Stimulated activated CD8-positive, alpha-beta memory T cell treated with anti-CD3 and anti-CD28 coated beads, Interleukin-15, amount 100 ng/mL, for 4 hours (primary cell): ENCODE results near the gene USP21.
A peak's percentile ranks its signal among the peaks of the same experiment; 100 is the strongest.

Experiments used
- DNase-seq, 2 donors: peaks; one replicate each; pipeline ENCODE4 v3.0.0-alpha.2; 2020; ENCODE audit warnings: low read depth in 2 of 2

USP21 gene

GRCh38 chr1:161133220-161133740, 26.0 kb upstream of the USP21 start:
- DNase-seq = no peak

GRCh38 chr1:161137881-161138280, 21.4 kb upstream of the USP21 start:
- DNase-seq = no peak

GRCh38 chr1:161138431-161138830, 20.9 kb upstream of the USP21 start:
- DNase-seq = no peak

GRCh38 chr1:161139766-161140165, 19.5 kb upstream of the USP21 start:
- DNase-seq = no peak

- DNase-seq = no peak
These were observed 18.4 kb upstream of the USP21 start for GRCh38 chr1:161140755-161141400.

GRCh38 chr1:161145832-161146231, 13.5 kb upstream of the USP21 start:
- DNase-seq = no peak

GRCh38 chr1:161153176-161153575, 6.1 kb upstream of the USP21 start:
- no peak for DNase-seq

- peak; percentile 55 to 65 for DNase-seq
These were observed 5.5 kb upstream of the USP21 start, which contains the start of gene UFC1 for GRCh38 chr1:161153682-161154337. TSS of gene UFC1 (plus strand) at chr1:161153978. CDS start at chr1:161153998, 20 bp downstream.

- DNase-seq = no peak
These were observed 1.4 kb upstream of the USP21 start for GRCh38 chr1:161157867-161158266.

- DNase-seq = no peak
These were observed 837 bp upstream of the USP21 start for GRCh38 chr1:161158316-161159010.

GRCh38 chr1:161159913-161160243, 578 bp downstream of the USP21 start:
- DNase-seq = no peak

GRCh38 chr1:161160671-161161145, 1.4 kb downstream of the USP21 start:
- DNase-seq = no peak

GRCh38 chr1:161161652-161162051, 2.4 kb downstream of the USP21 start:
- no peak for DNase-seq

- DNase-seq = no peak
These were observed 2.8 kb downstream of the USP21 start for GRCh38 chr1:161162052-161162451.

GRCh38 chr1:161162806-161163205, 3.5 kb downstream of the USP21 start:
- DNase-seq = no peak

GRCh38 chr1:161163793-161164192, 4.5 kb downstream of the USP21 start:
- DNase-seq = no peak

- no peak for DNase-seq
These were observed 5.8 kb downstream of the USP21 start for GRCh38 chr1:161164901-161165610.

- DNase-seq = peak; percentile 78 to 87
These were observed 6.7 kb downstream of the USP21 start, which contains the start of gene PPOX for GRCh38 chr1:161165742-161166668. TSS of gene PPOX (plus strand) at chr1:161166426. CDS start at chr1:161166848, 422 bp downstream.

GRCh38 chr1:161166669-161167548, 7.6 kb downstream of the USP21 start:
- no peak for DNase-seq

GRCh38 chr1:161168906-161169305, 9.6 kb downstream of the USP21 start:
- DNase-seq = no peak
